Osteocyte (in vitro differentiated cells): ENCODE measurements around the gene TPK1. TPM values are rescaled to one million over a fixed set of nuclear protein-coding genes. Genes with fewer than 3 reads are reported as not detected.

Source experiments
- DNase-seq: peaks from one replicate; pipeline ENCODE4 v3.0.0; 2021; ENCODE audit warnings: mixed read lengths; ENCODE audit not compliant: unreplicated experiment; ENCODE audit errors: extremely low spot score
- H3K27ac Mint-ChIP-seq: one replicate; pipeline ENCODE4 v1.8.0; 2021; ENCODE audit warnings: mild to moderate bottlenecking, mixed read lengths; ENCODE audit not compliant: unreplicated experiment
- H3K27me3 Mint-ChIP-seq: one replicate; pipeline ENCODE4 v1.8.0; 2021; ENCODE audit warnings: mixed read lengths; ENCODE audit not compliant: unreplicated experiment
- H3K36me3 Mint-ChIP-seq: one replicate; pipeline ENCODE4 v1.8.0; 2021; ENCODE audit warnings: mixed read lengths; ENCODE audit not compliant: unreplicated experiment
- H3K4me1 Mint-ChIP-seq: one replicate; pipeline ENCODE4 v1.8.0; 2021; ENCODE audit warnings: mixed read lengths; ENCODE audit not compliant: unreplicated experiment
- H3K4me3 Mint-ChIP-seq: one replicate; pipeline ENCODE4 v1.8.0; 2021; ENCODE audit warnings: mild to moderate bottlenecking, moderate library complexity, mixed read lengths; ENCODE audit not compliant: unreplicated experiment
- H3K9me3 Mint-ChIP-seq: one replicate; pipeline ENCODE4 v1.8.0; 2021; ENCODE audit warnings: mixed read lengths; ENCODE audit not compliant: unreplicated experiment
- total RNA-seq: library from RNA; stranded (reverse); gene quantifications from 2 replicates; pipeline ENCODE4 v1.2.1, GENCODE V29; 2021
- TF ChIP-seq, protein P1 (sequence below): fragments of 200-600 bp; sonication (generic); IDR thresholded peaks from 2 replicates; pipeline ENCODE4 v1.5.0; 2021; ENCODE audit warnings: antibody characterized with exemption, mild to moderate bottlenecking, moderate library complexity

TPK1 gene
- total RNA-seq, 1 donor from 2014 or later = 5.6 TPM

- no peaks in the 10 kb centered on the region for H3K27me3 Mint-ChIP-seq
- H3K36me3 Mint-ChIP-seq = no peaks in the 10 kb centered on the region
- no peak for DNase-seq
- no peak overlapping the region for H3K4me3 Mint-ChIP-seq
- no peaks in the 10 kb centered on the region for H3K9me3 Mint-ChIP-seq
- TF ChIP-seq, protein P1, sequence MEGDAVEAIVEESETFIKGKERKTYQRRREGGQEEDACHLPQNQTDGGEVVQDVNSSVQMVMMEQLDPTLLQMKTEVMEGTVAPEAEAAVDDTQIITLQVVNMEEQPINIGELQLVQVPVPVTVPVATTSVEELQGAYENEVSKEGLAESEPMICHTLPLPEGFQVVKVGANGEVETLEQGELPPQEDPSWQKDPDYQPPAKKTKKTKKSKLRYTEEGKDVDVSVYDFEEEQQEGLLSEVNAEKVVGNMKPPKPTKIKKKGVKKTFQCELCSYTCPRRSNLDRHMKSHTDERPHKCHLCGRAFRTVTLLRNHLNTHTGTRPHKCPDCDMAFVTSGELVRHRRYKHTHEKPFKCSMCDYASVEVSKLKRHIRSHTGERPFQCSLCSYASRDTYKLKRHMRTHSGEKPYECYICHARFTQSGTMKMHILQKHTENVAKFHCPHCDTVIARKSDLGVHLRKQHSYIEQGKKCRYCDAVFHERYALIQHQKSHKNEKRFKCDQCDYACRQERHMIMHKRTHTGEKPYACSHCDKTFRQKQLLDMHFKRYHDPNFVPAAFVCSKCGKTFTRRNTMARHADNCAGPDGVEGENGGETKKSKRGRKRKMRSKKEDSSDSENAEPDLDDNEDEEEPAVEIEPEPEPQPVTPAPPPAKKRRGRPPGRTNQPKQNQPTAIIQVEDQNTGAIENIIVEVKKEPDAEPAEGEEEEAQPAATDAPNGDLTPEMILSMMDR = no peak
- no peaks in the 10 kb centered on the region for H3K4me1 Mint-ChIP-seq
- H3K27ac Mint-ChIP-seq = no peak overlapping the region
Measured at GRCh38 chr7:144547888-144548287, 288.0 kb downstream of the TPK1 start.

DNA sequence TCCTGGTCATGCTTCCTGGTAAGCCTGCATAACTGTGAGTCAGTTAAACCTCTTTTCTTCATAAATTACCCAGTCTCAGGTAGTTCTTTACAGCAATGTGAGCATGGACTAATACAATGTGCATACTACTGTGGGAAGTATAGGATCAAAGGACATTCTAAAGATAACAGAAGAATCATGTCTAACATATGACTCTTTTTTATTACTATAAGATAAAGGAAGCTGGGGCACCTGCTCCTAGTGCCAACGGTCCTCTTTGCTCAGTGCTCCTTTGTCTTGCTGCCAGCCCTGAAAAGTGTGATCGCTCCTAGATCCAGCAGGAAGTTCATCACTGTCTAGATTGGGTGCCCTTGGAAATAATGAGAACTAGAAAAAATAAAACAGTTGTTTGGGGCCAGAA lies 289.1 kb downstream of the TPK1 start:
- TF ChIP-seq, protein P1 = no peak
- no peaks in the 10 kb centered on the region for H3K4me1 Mint-ChIP-seq
- H3K27me3 Mint-ChIP-seq = no peaks in the 10 kb centered on the region
- no peaks in the 10 kb centered on the region for H3K36me3 Mint-ChIP-seq
- no peak overlapping the region for H3K4me3 Mint-ChIP-seq
- H3K9me3 Mint-ChIP-seq = no peaks in the 10 kb centered on the region
- DNase-seq = no peak
- H3K27ac Mint-ChIP-seq = no peak overlapping the region

DNA sequence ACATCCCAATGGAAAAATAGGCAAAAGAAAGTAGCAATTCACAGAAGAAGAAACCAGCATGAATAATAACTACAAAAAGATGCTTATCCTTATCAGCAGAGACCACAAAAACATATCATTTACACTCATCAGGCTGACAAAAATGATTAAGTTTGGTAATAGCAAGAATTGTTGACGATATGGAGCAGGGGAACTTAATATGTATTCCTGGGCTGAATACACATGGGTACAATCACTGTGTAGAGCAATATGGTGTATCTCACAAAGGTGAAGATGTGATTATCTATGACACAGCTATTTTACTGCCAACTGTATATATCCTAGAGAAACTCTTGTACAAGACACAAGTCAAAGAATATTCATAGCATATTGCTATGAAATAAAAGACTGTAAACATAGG lies 290.5 kb downstream of the TPK1 start:
- H3K9me3 Mint-ChIP-seq = no peaks in the 10 kb centered on the region
- no peaks in the 10 kb centered on the region for H3K27me3 Mint-ChIP-seq
- DNase-seq = no peak
- TF ChIP-seq, protein P1 = no peak
- no peaks in the 10 kb centered on the region for H3K36me3 Mint-ChIP-seq
- H3K4me3 Mint-ChIP-seq = no peak overlapping the region
- no peaks in the 10 kb centered on the region for H3K4me1 Mint-ChIP-seq
- no peak overlapping the region for H3K27ac Mint-ChIP-seq

DNA sequence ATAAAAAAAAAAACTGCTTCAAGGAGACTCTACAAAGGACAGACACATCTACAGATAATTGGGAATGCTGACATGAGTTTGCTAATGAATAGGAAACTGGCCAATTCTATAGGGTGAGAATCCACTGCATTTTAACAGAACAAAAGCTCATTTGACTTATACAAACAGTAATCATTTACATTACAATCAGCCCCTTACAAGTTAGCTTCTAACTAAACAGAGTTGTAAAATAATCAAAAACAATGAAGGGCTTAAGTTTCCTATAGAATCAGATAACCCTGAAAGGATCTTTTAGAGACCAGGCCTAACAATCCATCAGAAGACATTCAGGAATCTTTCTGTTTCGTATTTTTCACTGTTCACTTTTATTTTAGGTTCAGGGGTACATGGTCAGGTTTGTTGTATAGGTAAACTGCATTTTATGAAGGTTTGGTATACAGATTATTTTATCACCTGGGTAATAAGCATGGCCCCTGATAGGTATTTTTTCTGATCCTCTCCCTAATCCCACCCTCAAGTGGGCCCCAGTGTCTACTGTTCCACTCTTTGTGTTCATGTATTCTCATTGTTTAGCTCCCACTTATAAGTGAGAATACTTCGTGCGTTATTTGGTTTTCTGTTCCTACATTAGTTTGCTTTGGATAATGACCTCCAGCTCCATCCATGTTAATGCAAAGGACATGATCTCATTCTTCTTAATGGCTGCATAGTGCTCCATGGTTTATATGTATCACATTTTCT lies 301.0 kb downstream of the TPK1 start:
- Mint-ChIP-seq H3K4me1 (no peaks in the 10 kb centered on the region), H3K36me3 (no peaks in the 10 kb centered on the region), H3K27ac (no peak overlapping the region), H3K4me3 (no peak overlapping the region), H3K27me3 (no peaks in the 10 kb centered on the region), H3K9me3 (no peaks in the 10 kb centered on the region)
- DNase-seq = no peak
- TF ChIP-seq, protein P1 = no peak

GRCh38 chr7:144534196-144534595 lies 301.7 kb downstream of the TPK1 start:
- H3K36me3 Mint-ChIP-seq = no peaks in the 10 kb centered on the region
- H3K4me3 Mint-ChIP-seq = no peak overlapping the region
- H3K9me3 Mint-ChIP-seq = no peaks in the 10 kb centered on the region
- TF ChIP-seq, protein P1 = no peak
- H3K4me1 Mint-ChIP-seq = no peaks in the 10 kb centered on the region
- H3K27me3 Mint-ChIP-seq = no peaks in the 10 kb centered on the region
- H3K27ac Mint-ChIP-seq = no peak overlapping the region
- DNase-seq = no peak
